CD14-positive monocyte (primary cell): Measurements from ENCODE around the gene HIVEP3. TPM values are rescaled to one million over a fixed set of nuclear protein-coding genes. Genes with fewer than 3 reads are reported as not detected.

Experiments used
- DNase-seq, 3 donors: peaks; one replicate each; pipeline ENCODE4 v3.0.0-alpha.2; 2011 to 2022
- H2AFZ ChIP-seq: 2 replicates; pipeline ENCODE4 v1.6.0; 2012; ENCODE audit warnings: mild to moderate bottlenecking, low read depth, low read length, inconsistent platforms; ENCODE audit not compliant: insufficient read depth, poor library complexity, severe bottlenecking
- H3K27ac ChIP-seq, 2 donors: 1 replicate in 1 of 2; 2 replicates in 1 of 2; pipeline ENCODE4 v1.5.1; 2012 to 2013; ENCODE audit warnings: low read length in 2 of 2, control low read depth in 1 of 2, inconsistent platforms in 1 of 2, low read depth in 1 of 2, mild to moderate bottlenecking in 1 of 2
- H3K27me3 ChIP-seq, 2 donors: one replicate each; pipeline versions ENCODE4 v1.6.0 to v1.6.1; 2011 to 2013; ENCODE audit warnings: low read length in 2 of 2; ENCODE audit not compliant: control insufficient read depth in 2 of 2, insufficient read depth in 2 of 2
- H3K36me3 ChIP-seq, 2 donors: replicated peaks in 1 of 2; 1 replicate in 1 of 2; 2 replicates in 1 of 2; pipeline versions ENCODE4 v1.5.1 to v1.6.1; 2012 to 2013; ENCODE audit warnings: low read length in 2 of 2, control low read depth in 1 of 2, inconsistent platforms in 1 of 2, mild to moderate bottlenecking in 1 of 2; ENCODE audit not compliant: insufficient read depth in 2 of 2, control insufficient read depth in 1 of 2
- H3K4me1 ChIP-seq, 2 donors: 1 replicate in 1 of 2; 2 replicates in 1 of 2; pipeline versions ENCODE4 v1.5.1 to v1.6.1; 2012 to 2013; ENCODE audit warnings: low read length in 2 of 2, control low read depth in 1 of 2, inconsistent platforms in 1 of 2, mild to moderate bottlenecking in 1 of 2, moderate library complexity in 1 of 2; ENCODE audit not compliant: insufficient read depth in 2 of 2, control insufficient read depth in 1 of 2
- H3K4me2 ChIP-seq: replicated peaks from 2 replicates; pipeline ENCODE3; 2012; ENCODE audit warnings: low read length, moderate library complexity, mild to moderate bottlenecking; ENCODE audit not compliant: poor library complexity, severe bottlenecking; ENCODE audit errors: extremely low read depth
- H3K4me3 ChIP-seq, 3 experiments: fragments of 200-600 bp in 1 of 3; sonication (generic) in 1 of 3; replicated peaks in 1 of 3; 1 replicate in 2 of 3; 2 replicates in 1 of 3; pipeline ENCODE4 v1.5.1; 2011 to 2013; ENCODE audit warnings: low read length in 3 of 3, mild to moderate bottlenecking in 3 of 3, control low read depth in 2 of 3, low read depth in 2 of 3, inconsistent platforms in 1 of 3, moderate library complexity in 1 of 3
- H3K79me2 ChIP-seq: 2 replicates; pipeline ENCODE4 v1.6.0; 2012; ENCODE audit warnings: mild to moderate bottlenecking, control low read depth, inconsistent platforms, low read length, moderate library complexity; ENCODE audit not compliant: insufficient read depth
- H3K9ac ChIP-seq: 2 replicates; pipeline ENCODE4 v1.6.0; 2017; ENCODE audit warnings: low read length, mild to moderate bottlenecking; ENCODE audit not compliant: insufficient read depth, poor library complexity, severe bottlenecking
- H3K9me3 ChIP-seq, 2 donors: replicated peaks in 1 of 2; 1 replicate in 1 of 2; 2 replicates in 1 of 2; pipeline versions ENCODE4 v1.5.1 to v1.6.1; 2012 to 2013; ENCODE audit warnings: low read length in 2 of 2, control low read depth in 1 of 2; ENCODE audit not compliant: control insufficient read depth in 1 of 2, insufficient read depth in 1 of 2
- H4K20me1 ChIP-seq: 2 replicates; pipeline ENCODE4 v1.6.0; 2012; ENCODE audit warnings: mild to moderate bottlenecking, low read length, control low read depth, moderate library complexity; ENCODE audit not compliant: insufficient read depth
- H3K27ac Mint-ChIP-seq, 7 donors: one replicate each; pipeline ENCODE4 v1.8.0; 2020; ENCODE audit warnings: mild to moderate bottlenecking in 7 of 7, mixed read lengths in 7 of 7, moderate library complexity in 6 of 7, inconsistent platforms in 2 of 7
- H3K27me3 Mint-ChIP-seq, 3 donors: one replicate each; pipeline ENCODE4 v1.8.0; 2021 to 2022; ENCODE audit warnings: low read depth in 3 of 3, mild to moderate bottlenecking in 3 of 3, mixed read lengths in 3 of 3, moderate library complexity in 3 of 3, inconsistent platforms in 1 of 3
- H3K36me3 Mint-ChIP-seq, 2 donors: one replicate each; pipeline ENCODE4 v1.8.0; 2020; ENCODE audit warnings: mixed read lengths in 2 of 2, inconsistent platforms in 1 of 2, mild to moderate bottlenecking in 1 of 2
- H3K4me1 Mint-ChIP-seq: one replicate; pipeline ENCODE4 v1.8.0; 2020; ENCODE audit warnings: mild to moderate bottlenecking, mixed read lengths
- H3K4me3 Mint-ChIP-seq, 2 donors: one replicate each; pipeline ENCODE4 v1.8.0; 2020; ENCODE audit warnings: mild to moderate bottlenecking in 2 of 2, mixed read lengths in 2 of 2, moderate library complexity in 1 of 2
- H3K9me3 Mint-ChIP-seq, 7 donors: one replicate each; pipeline ENCODE4 v1.8.0; 2020 to 2022; ENCODE audit warnings: mixed read lengths in 7 of 7, mild to moderate bottlenecking in 6 of 7, moderate library complexity in 6 of 7, inconsistent platforms in 2 of 7
- WGBS: methylation state at CpG from one replicate; pipeline ENCODE4 v1.1.5; 2013; ENCODE audit warnings: missing lambda C conversion rate; ENCODE audit not compliant: insufficient coverage; 5-methylcytosine and 5-hydroxymethylcytosine counted together
- intact Hi-C, 2 donors: fragments of 100-400 bp; cut with micrococcal nuclease; formaldehyde crosslinking; loops; one replicate each; pipeline versions ENCODE4 v1.15.0 to v1.15.1; 2023
- polyA plus RNA-seq, 3 donors: library from polyadenylated mRNA; depleted of rRNA in 1 of 3; unstranded in 2 of 3; stranded (reverse) in 1 of 3; fragments of 300-500 nt in 2 of 3; fragments of >200 nt in 1 of 3; fragmentation: Illumina TruSeq in 2 of 3; gene quantifications; 1 replicate in 2 of 3; 2 replicates in 1 of 3; pipeline ENCODE4 v1.2.3, GENCODE V29; 2012 to 2021
- TF ChIP-seq, protein P1 (sequence below): fragments of 200-600 bp; IDR thresholded peaks from one replicate; pipeline ENCODE4 v1.8.0; 2022; ENCODE audit warnings: antibody characterized with exemption, mild to moderate bottlenecking

The HIVEP3 gene
- polyA plus RNA-seq, 3 donors: 1.2 to 3.7 (median 1.8) TPM

GRCh38 chr1:41546833-41547135 lies 371.9 kb downstream of the HIVEP3 start:
- no peak for DNase-seq
- Histone ChIP-seq H3K4me3 (no peak overlapping the region), H3K36me3 (peaks cover 5 to 24% of the 10 kb centered on the region in 2 donors), H3K4me2 (no peak overlapping the region), H3K27me3 (no peaks in the 10 kb centered on the region), H4K20me1 (peaks cover 26% of the 10 kb centered on the region), H3K27ac (no peak overlapping the region), H3K9me3 (peaks cover 0 to 8% of the 10 kb centered on the region in 2 donors), H2AFZ (no peak overlapping the region), H3K79me2 (no peaks in the 10 kb centered on the region), H3K4me1 (no peaks in the 10 kb centered on the region), H3K9ac (no peak overlapping the region)
- intact Hi-C loops: no loop called here
- no CpG with 5 or more reads among the region's 3 CpGs for WGBS
- TF ChIP-seq, protein P1, sequence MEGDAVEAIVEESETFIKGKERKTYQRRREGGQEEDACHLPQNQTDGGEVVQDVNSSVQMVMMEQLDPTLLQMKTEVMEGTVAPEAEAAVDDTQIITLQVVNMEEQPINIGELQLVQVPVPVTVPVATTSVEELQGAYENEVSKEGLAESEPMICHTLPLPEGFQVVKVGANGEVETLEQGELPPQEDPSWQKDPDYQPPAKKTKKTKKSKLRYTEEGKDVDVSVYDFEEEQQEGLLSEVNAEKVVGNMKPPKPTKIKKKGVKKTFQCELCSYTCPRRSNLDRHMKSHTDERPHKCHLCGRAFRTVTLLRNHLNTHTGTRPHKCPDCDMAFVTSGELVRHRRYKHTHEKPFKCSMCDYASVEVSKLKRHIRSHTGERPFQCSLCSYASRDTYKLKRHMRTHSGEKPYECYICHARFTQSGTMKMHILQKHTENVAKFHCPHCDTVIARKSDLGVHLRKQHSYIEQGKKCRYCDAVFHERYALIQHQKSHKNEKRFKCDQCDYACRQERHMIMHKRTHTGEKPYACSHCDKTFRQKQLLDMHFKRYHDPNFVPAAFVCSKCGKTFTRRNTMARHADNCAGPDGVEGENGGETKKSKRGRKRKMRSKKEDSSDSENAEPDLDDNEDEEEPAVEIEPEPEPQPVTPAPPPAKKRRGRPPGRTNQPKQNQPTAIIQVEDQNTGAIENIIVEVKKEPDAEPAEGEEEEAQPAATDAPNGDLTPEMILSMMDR: no peak
- peaks cover 2% of the 10 kb centered on the region in 3 donors for H3K27me3 Mint-ChIP-seq
- H3K4me1 Mint-ChIP-seq: peaks cover 2% of the 10 kb centered on the region
- no peak overlapping the region for H3K4me3 Mint-ChIP-seq
- H3K9me3 Mint-ChIP-seq: peaks cover 0 to 11% (median 4%) of the 10 kb centered on the region in 7 donors
- peaks cover 17 to 20% of the 10 kb centered on the region in 2 donors for H3K36me3 Mint-ChIP-seq
- peak overlapping the region in 2 of 7 donors; percentile 16 to 42 for H3K27ac Mint-ChIP-seq

DNA sequence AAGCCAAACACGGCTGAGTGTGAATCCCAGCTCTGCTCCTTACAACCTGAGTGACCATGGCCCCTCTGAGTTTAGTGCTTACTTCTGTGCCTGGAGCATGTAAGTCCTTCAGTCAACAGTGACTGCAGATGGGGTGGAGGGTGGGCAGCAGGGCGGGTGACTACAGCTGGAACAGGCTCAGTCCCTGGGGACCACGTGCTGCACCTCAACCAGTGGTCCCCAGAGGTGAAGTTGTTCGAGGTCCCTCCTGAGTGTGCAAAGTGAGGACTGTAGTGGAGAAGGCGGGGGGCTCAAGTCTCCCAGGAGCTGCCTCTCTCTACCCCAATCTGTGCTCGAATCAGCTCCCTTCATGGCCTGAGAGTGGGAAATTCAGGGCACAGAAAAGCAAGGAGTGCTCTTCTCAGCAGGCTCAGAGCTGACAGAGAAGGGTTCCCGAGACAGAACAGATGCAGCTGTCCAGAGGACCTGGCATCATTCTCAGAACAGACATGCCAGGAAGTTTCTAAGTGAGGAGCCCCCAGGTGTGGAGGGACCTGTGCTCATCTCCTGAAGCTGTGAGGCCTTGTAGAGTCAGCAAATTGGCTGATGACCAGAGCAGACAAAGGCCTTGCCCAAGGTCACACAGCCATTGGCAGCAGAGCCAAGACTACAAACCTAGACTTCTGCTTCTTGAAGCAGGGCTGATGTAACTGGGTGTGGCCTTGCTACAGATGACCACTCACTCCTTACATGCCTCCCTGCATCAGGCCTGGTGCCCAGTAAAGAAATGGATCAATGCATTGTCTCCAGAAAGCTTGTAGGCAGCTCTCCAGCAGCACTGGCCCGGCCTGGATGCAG lies 372.5 kb downstream of the HIVEP3 start:
- intact Hi-C loops: no loop called here
- H3K27me3 Mint-ChIP-seq: peaks cover 0 to 2% (median 2%) of the 10 kb centered on the region in 3 donors
- H3K27ac Mint-ChIP-seq: peak overlapping the region in 2 of 7 donors; percentile 16 to 42
- TF ChIP-seq, protein P1: no peak
- Histone ChIP-seq H2AFZ (no peak overlapping the region), H3K27me3 (no peaks in the 10 kb centered on the region), H3K4me2 (no peak overlapping the region), H3K9ac (no peak overlapping the region), H3K36me3 (peaks cover 5 to 30% of the 10 kb centered on the region in 2 donors), H3K27ac (no peak overlapping the region), H3K4me3 (no peak overlapping the region), H3K79me2 (no peaks in the 10 kb centered on the region), H3K4me1 (peaks cover 0 to 3% of the 10 kb centered on the region in 2 donors), H4K20me1 (peaks cover 32% of the 10 kb centered on the region), H3K9me3 (peaks cover 0 to 8% of the 10 kb centered on the region in 2 donors)
- peak; percentile 16 to 19 (median 16) for DNase-seq
- H3K4me3 Mint-ChIP-seq: no peak overlapping the region
- H3K9me3 Mint-ChIP-seq: peaks cover 0 to 9% (median 4%) of the 10 kb centered on the region in 7 donors
- 97% methylated on average over 4 of the region's 8 CpGs for WGBS
- H3K4me1 Mint-ChIP-seq: peaks cover 5% of the 10 kb centered on the region
- peaks cover 20% of the 10 kb centered on the region in 2 donors for H3K36me3 Mint-ChIP-seq
